ENCODE measurements around the gene PLSCR2.
A peak's percentile ranks its signal among the peaks of the same experiment; 100 is the strongest.
"Not testable (repeated sequence)": the region's sequence is repeated elsewhere in the genome, so short reads cannot be mapped to it uniquely, and the experiment has no call there.

Gene PLSCR2

DNA sequence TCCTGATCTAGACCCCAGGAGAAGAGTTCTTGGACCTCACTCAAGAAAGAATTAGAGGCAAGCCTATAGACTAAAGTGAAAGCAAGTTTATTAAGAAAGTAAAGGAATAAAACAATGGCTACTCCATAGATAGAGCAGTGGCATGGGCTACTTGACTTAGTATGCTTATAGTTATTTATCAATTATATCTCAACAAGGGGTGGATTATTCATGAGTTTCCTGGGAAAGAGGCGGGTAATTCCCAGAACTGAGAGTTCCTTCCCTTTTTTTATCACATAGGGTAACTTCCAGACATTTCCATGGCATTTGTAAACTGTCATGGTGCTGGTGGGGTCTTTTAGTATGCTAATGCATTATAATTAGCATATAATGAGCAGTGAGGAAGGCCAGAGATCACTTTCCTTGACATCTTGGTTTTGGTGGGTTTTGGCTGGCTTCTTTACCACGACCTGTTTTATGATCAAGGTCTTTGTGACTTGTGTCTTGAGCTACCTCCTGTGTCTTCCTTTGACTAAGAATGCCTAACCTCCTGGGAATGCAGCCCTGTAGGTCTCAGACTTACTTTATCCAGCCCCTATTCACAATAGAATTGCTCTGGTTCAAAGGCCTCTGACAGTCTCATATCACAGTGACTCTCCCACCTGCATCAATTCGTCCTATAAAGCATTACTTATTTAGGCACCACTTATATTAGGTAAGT, 35.3 kb upstream of the PLSCR2 start:
- H3K4me3 ChIP-seq (ENCODE audit: low read depth, low read length), result no peak overlapping the region
- DNase-seq (ENCODE audit: low read depth), result no peak
- TF ChIP-seq, protein P1, sequence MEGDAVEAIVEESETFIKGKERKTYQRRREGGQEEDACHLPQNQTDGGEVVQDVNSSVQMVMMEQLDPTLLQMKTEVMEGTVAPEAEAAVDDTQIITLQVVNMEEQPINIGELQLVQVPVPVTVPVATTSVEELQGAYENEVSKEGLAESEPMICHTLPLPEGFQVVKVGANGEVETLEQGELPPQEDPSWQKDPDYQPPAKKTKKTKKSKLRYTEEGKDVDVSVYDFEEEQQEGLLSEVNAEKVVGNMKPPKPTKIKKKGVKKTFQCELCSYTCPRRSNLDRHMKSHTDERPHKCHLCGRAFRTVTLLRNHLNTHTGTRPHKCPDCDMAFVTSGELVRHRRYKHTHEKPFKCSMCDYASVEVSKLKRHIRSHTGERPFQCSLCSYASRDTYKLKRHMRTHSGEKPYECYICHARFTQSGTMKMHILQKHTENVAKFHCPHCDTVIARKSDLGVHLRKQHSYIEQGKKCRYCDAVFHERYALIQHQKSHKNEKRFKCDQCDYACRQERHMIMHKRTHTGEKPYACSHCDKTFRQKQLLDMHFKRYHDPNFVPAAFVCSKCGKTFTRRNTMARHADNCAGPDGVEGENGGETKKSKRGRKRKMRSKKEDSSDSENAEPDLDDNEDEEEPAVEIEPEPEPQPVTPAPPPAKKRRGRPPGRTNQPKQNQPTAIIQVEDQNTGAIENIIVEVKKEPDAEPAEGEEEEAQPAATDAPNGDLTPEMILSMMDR (conservative IDR thresholded peaks at IDR 0.05; ENCODE audit: low read depth, low read length), result no peak

DNA sequence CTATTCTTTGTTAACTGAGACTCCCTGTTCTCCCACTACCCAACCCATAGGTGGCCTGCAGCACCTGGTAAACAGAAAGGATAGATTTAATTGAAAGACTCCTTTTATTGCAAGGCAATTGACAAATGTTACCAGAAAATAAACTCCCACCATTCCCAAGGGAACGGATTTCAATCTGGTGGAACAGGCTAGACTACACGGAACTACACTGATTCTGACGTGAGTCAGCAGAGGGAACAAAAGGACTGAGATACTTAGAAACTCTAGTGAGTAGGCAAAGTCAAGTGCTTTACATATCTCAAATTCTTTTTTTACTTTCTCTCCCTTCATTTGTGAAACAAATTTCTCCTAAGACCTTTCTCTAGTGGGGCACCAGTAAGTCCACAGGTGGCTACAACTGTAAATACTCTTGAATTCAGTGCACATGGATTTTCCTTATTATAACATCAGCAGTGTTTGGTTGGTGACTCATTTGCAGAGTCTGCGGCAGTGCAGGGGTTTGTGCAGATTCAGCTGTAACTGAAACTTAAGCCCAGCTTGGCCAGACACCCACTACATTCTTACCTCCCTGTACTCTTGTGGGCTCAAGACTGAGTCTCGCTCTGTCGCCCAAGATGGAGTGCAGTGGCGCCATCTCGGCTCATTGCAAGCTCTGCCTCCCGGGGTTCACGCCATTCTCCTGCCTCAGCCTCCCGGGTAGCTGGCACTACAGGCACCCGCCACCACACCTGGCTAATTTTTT, 34.3 kb upstream of the PLSCR2 start:
- peak; percentile 98 for DNase-seq (ENCODE audit: low read depth)
- TF ChIP-seq, protein P1 (conservative IDR thresholded peaks at IDR 0.05; ENCODE audit: low read depth, low read length), result peak; percentile 28
- H3K4me3 ChIP-seq (ENCODE audit: low read depth, low read length), result no peak overlapping the region

DNA sequence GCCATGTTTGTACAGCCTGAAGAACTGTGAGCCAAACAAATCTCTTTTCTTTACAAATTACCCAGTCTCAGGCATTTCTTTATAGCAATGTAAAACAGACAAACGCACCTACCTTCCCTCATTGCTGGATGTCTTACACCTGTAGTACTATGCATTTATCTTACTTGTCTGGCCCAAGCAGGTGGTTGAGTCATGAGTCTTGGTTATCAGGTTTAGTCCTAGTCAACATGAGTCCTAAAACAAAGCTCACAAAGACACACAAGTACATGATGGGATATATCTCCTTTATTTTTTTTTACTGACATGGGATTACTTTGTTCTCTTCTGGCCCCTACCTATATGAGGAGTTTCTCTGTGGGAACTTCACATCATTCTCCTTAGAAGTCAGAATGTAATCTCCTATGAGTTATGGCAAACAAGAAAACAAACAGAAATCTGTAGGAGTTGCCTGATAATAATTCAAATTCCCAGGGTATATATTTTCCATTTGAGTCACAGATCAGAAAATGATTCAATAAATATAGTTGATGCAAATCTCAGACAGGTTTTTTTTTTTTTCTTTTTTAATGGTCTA, 33.6 kb upstream of the PLSCR2 start:
- H3K4me3 ChIP-seq (ENCODE audit: low read depth, low read length), result no peak overlapping the region
- TF ChIP-seq, protein P1 (conservative IDR thresholded peaks at IDR 0.05; ENCODE audit: low read depth, low read length), result no peak
- DNase-seq (ENCODE audit: low read depth), result no peak

DNA sequence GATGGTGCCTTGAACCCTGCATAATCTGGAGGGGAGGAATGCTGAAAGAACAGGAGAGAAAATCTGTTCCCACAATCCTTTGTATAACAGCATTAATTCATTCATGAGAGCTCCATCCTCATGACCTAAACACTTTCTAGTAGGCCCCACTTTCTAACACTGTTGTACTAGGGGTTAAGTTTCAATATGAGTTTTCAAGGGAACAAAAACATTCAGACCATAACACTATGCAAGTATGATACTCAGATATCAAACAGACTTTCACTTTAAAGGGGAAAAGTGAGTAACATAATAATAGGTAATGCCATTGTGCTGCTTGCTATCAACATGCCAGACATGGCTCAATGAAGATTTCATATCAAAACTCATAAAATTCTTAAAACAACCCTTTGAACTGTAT, 32.4 kb upstream of the PLSCR2 start:
- TF ChIP-seq, protein P1 (conservative IDR thresholded peaks at IDR 0.05; ENCODE audit: low read depth, low read length), result no peak
- no peak overlapping the region for H3K4me3 ChIP-seq (ENCODE audit: low read depth, low read length)
- DNase-seq (ENCODE audit: low read depth), result no peak

DNA sequence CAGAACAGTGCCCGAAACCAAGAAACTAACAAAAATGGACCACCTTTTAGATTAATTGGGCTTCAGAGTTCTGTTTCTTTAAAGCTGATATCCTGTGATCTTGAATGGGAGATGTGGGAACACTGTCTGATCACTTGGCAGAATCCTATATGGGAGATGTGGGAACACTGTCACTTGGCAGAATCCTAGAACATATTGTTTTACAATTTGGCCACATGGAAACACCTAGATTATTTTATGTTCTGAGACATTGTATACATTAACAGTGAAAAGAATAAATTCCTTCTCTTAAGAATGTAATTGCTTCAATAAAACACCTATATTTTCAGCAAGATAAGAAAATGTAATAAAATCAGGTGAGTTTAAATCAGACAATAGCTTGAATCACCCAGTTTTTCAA, 30.3 kb upstream of the PLSCR2 start:
- TF ChIP-seq, protein P1 (conservative IDR thresholded peaks at IDR 0.05; ENCODE audit: low read depth, low read length), result no peak
- H3K4me3 ChIP-seq (ENCODE audit: low read depth, low read length), result no peak overlapping the region
- DNase-seq (ENCODE audit: low read depth), result no peak

DNA sequence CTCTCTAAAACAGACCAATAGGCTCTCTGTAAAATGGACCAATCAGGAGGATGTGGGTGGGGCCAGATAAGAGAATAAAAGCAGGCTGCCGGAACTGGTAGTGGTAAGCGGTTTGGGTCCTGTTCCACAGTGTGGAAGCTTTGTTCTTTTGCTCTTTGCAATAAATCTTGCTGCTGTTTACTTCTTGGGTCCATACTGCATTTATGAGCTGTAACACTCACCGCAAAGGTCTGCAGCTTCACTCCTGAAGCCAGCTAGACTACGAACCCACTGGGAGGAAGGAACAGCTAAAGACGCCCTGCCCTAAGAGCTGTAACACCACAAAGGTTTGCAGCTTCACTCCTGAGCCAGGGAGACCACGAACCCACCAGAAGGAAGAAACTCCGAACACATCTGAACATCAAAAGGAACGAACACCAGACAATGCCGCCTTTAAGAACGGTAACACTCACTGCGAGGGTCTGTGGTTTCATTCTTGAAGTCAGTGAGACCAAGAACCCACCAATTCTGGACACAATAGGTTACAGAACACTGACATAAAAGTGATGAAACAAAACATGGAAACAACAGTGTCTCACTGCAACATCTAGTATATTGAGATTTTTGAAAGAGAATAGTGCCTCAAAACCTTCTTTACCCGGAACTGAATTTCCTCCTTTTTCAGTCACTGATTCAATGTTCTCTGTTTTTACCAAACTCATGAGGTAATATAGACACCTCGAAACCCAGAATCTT, 28.8 kb upstream of the PLSCR2 start:
- H3K4me3 ChIP-seq (ENCODE audit: low read depth, low read length), result no peak overlapping the region
- TF ChIP-seq, protein P1 (conservative IDR thresholded peaks at IDR 0.05; ENCODE audit: low read depth, low read length), result no peak
- DNase-seq (ENCODE audit: low read depth), result no peak

DNA sequence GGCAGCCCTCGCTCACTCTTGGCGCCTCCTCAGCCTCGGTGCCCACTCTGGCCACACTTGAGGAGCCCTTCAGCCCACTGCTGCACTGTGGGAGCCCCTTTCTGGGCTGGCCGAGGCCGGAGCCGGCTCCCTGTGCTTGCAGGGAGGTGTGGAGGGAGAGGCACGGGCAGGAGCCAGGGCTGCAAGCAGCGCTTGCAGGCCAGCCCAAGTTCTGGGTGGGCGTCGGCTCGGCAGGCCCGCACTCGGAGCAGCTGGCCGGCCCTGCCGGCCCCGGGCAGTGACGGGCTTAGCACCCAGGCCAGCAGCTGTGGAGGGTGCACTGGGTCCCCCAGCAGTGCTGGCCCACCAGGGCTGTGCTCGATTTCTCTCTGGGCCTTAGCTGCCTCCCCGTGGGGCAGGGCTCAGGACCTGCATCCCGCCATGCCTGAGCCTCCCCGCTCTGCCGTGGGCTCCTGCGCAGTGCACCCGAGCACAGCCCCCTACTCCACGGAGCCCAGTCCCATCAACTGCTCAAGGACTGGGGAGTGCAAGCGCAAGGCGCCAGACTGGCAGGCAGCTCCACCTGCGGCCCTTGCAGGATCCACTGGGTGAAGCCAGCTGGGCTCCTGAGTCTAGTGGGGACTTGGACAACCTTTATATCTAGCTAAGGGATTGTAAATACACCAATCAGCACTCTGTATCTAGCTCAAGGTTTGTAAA, 27.9 kb upstream of the PLSCR2 start:
- not testable (repeated sequence) for DNase-seq (ENCODE audit: low read depth); H3K4me3 ChIP-seq (ENCODE audit: low read depth, low read length)
